ENCODE data around the gene HECTD1.

GRCh38 chr14:31051023-31051422 is 156.6 kb downstream of the HECTD1 start:
- TF ChIP-seq CTCF (IDR thresholded peaks at IDR 0.05; ENCODE audit: insufficient read depth, low read depth, low read length) (no peak), EZH2 (IDR thresholded peaks at IDR 0.05; ENCODE audit: insufficient read depth, low read length) (no peak)
